D721Med (cell line): ENCODE data around the gene ITPRIP.

Experiments
- DNase-seq: peaks from one replicate; pipeline ENCODE4 v3.0.0; 2011; ENCODE audit warnings: low spot score; ENCODE audit not compliant: insufficient read length
- FAIRE-seq: peaks from 2 replicates; lab custom pipeline; 2011; peaks lifted over from hg19 to GRCh38; lab: Jason Lieb, UNC
- CTCF ChIP-seq: IDR thresholded peaks from 2 replicates; pipeline ENCODE4 v1.5.1; 2012; ENCODE audit warnings: mild to moderate bottlenecking, control low read depth; ENCODE audit not compliant: insufficient read depth; ENCODE audit errors: missing control alignments

The ITPRIP gene

GRCh38 chr10:104277785-104278184 is 60.5 kb downstream of the ITPRIP start:
- FAIRE-seq (no peak), DNase-seq (no peak)
- TF ChIP-seq CTCF, result no peak

DNA sequence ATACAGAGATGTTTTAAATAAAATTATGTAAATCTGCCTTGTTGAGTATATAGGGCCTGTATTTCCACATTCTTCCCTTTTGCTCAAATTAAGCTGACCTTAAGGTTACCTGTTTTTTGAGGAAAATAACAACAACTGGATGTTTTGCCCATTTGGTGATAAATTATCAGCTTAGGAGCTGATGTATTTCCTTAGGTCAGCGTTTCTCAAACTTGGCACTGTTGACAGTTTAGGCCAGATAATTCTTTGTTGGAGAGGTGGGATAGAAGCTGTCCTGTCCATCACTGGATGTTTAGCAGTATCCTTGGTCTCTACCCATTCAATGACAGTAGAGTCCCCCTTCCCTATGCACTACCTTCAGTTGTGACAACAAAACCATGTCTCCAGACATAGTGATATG is 62.1 kb downstream of the ITPRIP start:
- TF ChIP-seq CTCF, result no peak
- DNase-seq (no peak), FAIRE-seq (no peak)

DNA sequence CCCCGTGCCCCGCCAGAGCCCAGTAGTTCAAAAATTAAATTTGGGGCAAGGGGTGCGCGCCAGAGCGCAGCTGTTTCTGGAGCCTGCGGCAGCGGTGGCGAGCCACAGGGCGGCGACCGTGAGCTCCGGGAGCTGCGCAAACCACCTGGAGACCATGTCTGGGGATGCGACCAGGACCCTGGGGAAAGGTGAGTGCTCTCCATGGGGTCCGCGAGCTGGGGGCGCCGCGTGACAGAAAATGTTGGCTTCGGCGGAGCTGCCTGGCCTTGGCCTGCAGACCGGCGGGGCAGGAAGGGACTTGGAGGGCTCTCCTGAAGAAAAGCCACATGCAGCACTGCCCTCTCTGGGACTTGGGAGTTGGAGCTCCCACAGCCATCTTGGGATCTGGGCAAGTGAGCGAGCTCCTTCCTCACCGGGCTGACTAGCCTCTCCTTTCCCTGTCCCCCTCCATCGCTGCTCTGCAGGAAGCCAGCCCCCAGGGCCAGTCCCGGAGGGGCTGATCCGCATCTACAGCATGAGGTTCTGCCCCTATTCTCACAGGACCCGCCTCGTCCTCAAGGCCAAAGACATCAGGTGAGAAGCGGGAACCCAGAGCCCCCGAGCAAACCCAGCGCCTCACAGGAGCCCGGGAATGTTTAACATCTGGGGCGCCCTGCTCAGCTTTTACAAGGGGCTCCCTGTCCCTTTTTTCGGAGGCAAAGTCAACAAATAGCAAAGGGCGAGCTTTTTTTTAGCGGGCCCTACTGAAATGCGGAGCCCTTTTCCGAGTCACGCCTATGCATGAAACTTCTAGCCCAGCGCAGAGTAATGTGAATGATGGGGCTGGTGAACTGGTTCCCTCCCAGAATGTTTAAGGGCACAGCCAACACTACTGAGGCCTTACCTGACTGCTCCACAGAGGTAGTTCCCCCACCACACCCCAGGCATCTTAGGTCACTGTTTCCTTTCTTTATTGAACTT is 63.2 kb downstream of the ITPRIP start:
- DNase-seq (no peak), FAIRE-seq (no peak)
- TF ChIP-seq CTCF, result no peak

GRCh38 chr10:104273899-104274575 is 64.2 kb downstream of the ITPRIP start:
- DNase-seq, result no peak
- no peak for FAIRE-seq
- no peak for TF ChIP-seq CTCF

DNA sequence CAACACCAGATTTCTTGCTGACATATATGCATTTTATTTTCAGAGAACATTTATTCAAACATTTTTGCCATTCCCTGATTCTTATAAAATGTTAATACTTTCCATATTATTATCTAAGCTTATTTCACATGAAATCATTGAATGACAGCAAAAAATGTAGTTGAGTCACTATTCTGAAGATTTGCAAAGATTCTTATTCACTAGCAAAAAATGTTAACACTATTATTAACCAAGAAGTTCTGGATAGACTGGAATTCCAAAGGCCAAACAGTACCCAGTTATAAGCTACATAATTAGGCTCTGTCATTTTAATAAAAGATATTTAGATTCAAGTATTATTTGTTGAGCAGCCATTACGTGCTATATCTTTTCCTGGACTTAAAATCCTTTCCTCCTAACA is 65.0 kb downstream of the ITPRIP start:
- DNase-seq (no peak), FAIRE-seq (no peak)
- TF ChIP-seq CTCF, result no peak

DNA sequence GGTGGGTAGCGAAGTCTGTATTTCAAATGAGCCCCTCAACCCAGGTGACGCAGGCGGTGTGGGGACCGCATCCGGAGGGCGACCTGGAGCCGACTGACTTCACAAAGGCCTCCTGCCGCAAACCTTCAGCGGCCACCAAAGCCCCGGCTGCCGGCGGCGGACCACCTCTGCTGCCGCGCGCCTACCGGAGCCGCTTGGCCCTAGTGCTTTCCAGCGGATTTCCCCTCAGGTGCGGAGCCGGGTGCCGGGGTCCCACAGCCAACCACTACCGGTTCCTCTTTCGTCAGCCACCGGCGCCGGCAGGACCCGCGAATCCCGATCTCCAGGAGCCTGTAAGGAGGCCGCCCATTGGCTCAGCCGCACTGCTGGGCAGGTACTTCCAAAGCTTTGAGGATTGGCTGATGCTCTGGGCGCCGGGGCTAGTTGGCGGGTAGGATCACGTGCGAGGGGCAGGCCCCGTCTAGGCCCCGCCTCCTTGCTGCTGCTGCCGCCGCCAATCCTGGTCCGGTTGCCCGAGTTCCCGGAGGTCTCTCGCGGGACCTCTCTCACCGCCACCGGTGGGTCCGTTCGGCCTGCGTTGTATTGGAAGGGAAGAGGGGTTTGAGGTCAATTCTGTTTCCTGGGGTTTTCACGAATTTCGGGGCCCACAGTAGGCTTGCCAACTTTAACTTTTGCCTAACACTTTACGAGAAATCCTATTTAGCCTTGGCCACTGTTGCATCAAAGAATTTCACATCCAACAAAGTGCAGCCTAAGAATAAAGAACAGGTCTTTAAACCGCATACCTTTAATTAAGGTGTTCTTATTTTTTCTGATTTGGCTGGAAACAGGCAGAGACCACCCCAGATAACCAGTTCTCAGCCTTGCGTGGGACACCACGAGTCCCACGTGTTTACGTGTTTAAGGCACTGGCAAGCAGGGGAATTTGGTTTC is 69.3 kb downstream of the ITPRIP start, which contains the start of gene GSTO2:
GSTO2 (plus strand) TSS at position 472 of the 933 bp plus-strand sequence. CDS start 5,732 bp downstream, outside the sequence.
- no peak for DNase-seq
- no peak for TF ChIP-seq CTCF
- FAIRE-seq, result no peak
